BE2C (cell line): ENCODE measurements around the gene PHKB.

Experiments
- DNase-seq: peaks from one replicate; pipeline ENCODE4 v3.0.0-alpha.2; 2020
- H3K27me3 ChIP-seq: fragments of 250-450 bp; sonication (Bioruptor Pico); 2 replicates; pipeline ENCODE4 v1.5.1; 2020; ENCODE audit warnings: mild to moderate bottlenecking
- H3K36me3 ChIP-seq: fragments of 250-450 bp; sonication (Bioruptor Pico); 2 replicates; pipeline ENCODE4 v1.5.1; 2020; ENCODE audit warnings: mild to moderate bottlenecking
- H3K4me1 ChIP-seq: fragments of 250-450 bp; sonication (Bioruptor Pico); 2 replicates; pipeline ENCODE4 v1.5.1; 2020
- H3K4me3 ChIP-seq: 2 replicates; pipeline ENCODE4 v1.5.1; 2011; ENCODE audit warnings: low read depth, low read length
- H3K9me3 ChIP-seq: fragments of 250-450 bp; sonication (Bioruptor Pico); 2 replicates; pipeline ENCODE4 v1.5.1; 2020
- TF ChIP-seq, protein P1 (sequence below): IDR thresholded peaks from 2 replicates; pipeline ENCODE4 v1.5.1; 2012; ENCODE audit warnings: mild to moderate bottlenecking, low read depth, low read length

PHKB gene

DNA sequence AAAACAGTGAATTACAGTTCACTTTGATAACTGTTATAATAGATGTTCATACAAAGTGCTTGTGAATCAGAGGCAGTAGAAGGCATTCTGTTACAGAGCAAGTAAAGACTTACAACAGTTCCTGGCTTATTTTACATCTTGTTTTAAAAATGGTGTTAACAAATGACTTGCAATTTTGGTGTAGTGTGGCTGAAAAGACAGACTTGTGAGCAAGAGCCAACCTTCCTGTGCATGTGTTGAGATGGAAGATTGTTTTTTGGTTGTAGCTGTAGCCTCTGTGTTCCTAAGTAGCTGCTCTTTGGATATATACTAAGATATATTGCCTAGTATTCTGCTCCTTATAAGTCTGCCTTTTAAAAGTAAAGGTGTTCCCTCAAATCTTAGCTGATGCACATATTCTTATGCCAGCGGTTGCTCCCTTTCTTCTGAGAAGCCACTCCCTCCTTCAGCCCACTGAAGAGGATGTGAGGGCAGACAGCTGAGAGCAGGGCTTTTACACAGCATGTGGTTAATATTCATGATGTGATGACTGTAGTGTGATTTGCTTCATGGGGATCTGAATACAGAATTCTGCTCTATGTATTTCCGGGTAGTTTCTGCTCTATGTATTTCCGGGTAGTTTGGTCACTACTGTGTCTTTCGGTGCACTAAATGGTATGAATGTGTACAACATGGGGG lies 182.3 kb downstream of the PHKB start:
- no peaks in the 10 kb centered on the region for H3K4me1 ChIP-seq
- DNase-seq = no peak
- H3K36me3 ChIP-seq = no peaks in the 10 kb centered on the region

DNA sequence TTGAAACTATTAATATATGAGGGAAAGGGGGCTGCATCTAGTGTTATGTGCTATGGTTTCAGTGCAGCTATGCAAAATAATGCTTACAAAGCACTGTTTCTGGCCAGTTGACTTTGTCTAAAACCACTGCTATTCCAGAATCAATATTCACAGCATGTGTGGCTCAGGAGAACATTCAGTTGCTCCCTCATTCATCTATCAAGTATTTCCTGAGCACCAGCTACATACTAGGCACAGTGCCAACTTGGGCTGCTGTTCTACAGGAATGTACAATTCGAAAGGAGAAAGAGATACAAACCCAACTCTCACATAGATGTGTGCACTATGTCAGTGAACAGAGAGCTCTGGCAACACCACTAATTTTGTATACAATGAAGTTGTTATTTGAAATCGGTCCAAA lies 183.0 kb downstream of the PHKB start:
- Histone ChIP-seq H3K9me3 (no peaks in the 10 kb centered on the region), H3K4me3 (no peak overlapping the region), H3K36me3 (no peaks in the 10 kb centered on the region; the same call in 1 of the 2 replicates), H3K4me1 (no peaks in the 10 kb centered on the region), H3K27me3 (no peaks in the 10 kb centered on the region)
- TF ChIP-seq, protein P1, sequence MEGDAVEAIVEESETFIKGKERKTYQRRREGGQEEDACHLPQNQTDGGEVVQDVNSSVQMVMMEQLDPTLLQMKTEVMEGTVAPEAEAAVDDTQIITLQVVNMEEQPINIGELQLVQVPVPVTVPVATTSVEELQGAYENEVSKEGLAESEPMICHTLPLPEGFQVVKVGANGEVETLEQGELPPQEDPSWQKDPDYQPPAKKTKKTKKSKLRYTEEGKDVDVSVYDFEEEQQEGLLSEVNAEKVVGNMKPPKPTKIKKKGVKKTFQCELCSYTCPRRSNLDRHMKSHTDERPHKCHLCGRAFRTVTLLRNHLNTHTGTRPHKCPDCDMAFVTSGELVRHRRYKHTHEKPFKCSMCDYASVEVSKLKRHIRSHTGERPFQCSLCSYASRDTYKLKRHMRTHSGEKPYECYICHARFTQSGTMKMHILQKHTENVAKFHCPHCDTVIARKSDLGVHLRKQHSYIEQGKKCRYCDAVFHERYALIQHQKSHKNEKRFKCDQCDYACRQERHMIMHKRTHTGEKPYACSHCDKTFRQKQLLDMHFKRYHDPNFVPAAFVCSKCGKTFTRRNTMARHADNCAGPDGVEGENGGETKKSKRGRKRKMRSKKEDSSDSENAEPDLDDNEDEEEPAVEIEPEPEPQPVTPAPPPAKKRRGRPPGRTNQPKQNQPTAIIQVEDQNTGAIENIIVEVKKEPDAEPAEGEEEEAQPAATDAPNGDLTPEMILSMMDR = no peak
- no peak for DNase-seq

More for the DNA sequence above, 182.3 kb downstream of the PHKB start:
- Histone ChIP-seq H3K4me3 (no peak overlapping the region), H3K27me3 (no peaks in the 10 kb centered on the region), H3K9me3 (no peaks in the 10 kb centered on the region)
- TF ChIP-seq, protein P1 = no peak

DNA sequence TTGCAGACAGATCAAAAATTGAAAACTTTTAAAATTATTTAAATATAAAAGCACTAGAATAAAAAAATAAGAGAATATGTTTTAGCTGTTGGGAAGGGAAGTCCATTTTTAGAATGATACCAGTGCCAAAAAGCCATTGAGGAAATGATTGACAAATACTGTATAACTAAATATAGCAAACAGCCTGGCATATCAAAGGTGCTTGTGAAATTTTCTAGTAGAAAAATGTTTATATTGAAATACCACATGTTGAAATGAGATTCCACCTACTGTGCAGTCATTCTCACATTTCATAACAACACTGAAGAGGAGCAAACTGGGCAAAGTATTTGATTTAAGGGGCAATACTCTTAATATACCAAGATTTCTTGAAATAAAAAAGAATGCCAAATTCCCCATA lies 183.5 kb downstream of the PHKB start:
- TF ChIP-seq, protein P1 = no peak
- Histone ChIP-seq H3K4me1 (no peaks in the 10 kb centered on the region), H3K9me3 (no peaks in the 10 kb centered on the region), H3K27me3 (no peaks in the 10 kb centered on the region), H3K36me3 (no peaks in the 10 kb centered on the region; the same call in 1 of the 2 replicates), H3K4me3 (no peak overlapping the region)
- no peak for DNase-seq

DNA sequence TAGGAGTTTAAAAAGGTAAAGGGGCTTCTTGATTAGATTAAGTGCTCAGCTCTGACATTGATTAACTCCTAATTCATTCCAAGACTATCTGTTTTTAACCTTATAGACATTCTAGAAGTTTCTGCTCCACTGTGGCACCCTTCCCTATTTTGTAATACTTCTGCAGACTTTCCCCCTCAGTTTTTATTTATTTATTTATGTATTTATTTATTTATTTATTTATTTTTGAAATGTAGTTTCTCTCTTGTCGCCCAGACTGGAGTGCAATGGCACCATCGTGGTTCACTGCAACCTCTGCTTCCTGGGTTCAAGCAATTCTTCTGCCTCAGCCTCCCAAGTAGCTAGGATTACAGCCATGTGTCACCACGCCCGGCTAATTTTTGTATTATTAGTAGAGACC lies 185.8 kb downstream of the PHKB start:
- Histone ChIP-seq H3K36me3 (no peaks in the 10 kb centered on the region; the same call in 1 of the 2 replicates), H3K4me1 (no peaks in the 10 kb centered on the region), H3K27me3 (no peaks in the 10 kb centered on the region), H3K4me3 (no peak overlapping the region), H3K9me3 (no peaks in the 10 kb centered on the region)
- no peak for DNase-seq
- TF ChIP-seq, protein P1 = no peak

DNA sequence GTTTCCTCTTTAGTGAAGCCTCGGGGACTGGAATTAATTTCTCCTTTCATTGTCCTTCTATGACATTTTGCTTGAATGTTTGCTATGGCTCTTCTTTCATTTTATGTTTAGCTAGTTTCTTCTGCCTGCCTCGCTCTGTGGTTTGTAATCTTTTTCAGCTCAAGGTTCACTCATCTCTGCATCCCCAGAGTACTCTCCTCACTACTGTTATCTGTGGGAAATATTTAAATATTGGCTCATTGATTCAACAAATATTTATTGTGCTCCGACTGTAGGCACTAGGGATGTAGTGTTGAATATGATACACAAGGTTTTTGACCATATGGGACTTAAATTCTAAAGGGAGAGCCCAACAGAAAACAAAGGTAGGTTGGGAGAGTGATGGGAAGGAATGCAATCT lies 195.9 kb downstream of the PHKB start:
- no peaks in the 10 kb centered on the region for H3K4me1 ChIP-seq
- H3K36me3 ChIP-seq = peaks cover 6% of the 10 kb centered on the region
- TF ChIP-seq, protein P1 = no peak
- H3K27me3 ChIP-seq = no peaks in the 10 kb centered on the region
- no peak overlapping the region for H3K4me3 ChIP-seq
- H3K9me3 ChIP-seq = no peaks in the 10 kb centered on the region
- DNase-seq = no peak

DNA sequence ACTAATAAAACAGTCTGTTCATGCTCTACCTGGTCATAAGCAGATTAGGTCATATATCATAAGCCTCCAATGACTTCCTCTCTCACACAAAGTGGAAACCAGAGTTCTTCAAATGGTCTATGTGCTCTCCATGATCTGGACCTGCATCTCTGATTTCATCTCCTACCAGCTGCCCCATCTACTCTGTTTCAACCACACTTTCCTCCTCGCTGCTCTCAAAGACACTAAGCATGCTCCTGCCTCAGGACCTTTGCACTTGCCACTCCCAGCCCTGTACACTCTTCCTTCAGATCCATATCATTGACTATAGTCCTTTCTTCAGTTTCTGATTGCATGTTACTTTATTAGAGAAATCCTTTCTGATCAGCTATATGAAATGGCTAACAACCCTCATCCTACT lies 196.8 kb downstream of the PHKB start:
- Histone ChIP-seq H3K4me1 (no peaks in the 10 kb centered on the region), H3K4me3 (no peak overlapping the region), H3K36me3 (peaks cover 6% of the 10 kb centered on the region), H3K27me3 (no peaks in the 10 kb centered on the region), H3K9me3 (no peaks in the 10 kb centered on the region)
- DNase-seq = no peak
- TF ChIP-seq, protein P1 = no peak
